GM19023 (cell line): ENCODE data around the gene UQCRC1.
"Not testable (repeated sequence)": the region's sequence is repeated elsewhere in the genome, so short reads cannot be mapped to it uniquely, and the experiment has no call there.

ENCODE experiments used
- ATAC-seq: cut with Tn5 transposase; IDR thresholded peaks from one replicate; pipeline ENCODE4 v1.9.1; 2021; ENCODE audit warnings: mild to moderate bottlenecking, moderate library complexity; ENCODE audit not compliant: unreplicated experiment

Gene UQCRC1

DNA sequence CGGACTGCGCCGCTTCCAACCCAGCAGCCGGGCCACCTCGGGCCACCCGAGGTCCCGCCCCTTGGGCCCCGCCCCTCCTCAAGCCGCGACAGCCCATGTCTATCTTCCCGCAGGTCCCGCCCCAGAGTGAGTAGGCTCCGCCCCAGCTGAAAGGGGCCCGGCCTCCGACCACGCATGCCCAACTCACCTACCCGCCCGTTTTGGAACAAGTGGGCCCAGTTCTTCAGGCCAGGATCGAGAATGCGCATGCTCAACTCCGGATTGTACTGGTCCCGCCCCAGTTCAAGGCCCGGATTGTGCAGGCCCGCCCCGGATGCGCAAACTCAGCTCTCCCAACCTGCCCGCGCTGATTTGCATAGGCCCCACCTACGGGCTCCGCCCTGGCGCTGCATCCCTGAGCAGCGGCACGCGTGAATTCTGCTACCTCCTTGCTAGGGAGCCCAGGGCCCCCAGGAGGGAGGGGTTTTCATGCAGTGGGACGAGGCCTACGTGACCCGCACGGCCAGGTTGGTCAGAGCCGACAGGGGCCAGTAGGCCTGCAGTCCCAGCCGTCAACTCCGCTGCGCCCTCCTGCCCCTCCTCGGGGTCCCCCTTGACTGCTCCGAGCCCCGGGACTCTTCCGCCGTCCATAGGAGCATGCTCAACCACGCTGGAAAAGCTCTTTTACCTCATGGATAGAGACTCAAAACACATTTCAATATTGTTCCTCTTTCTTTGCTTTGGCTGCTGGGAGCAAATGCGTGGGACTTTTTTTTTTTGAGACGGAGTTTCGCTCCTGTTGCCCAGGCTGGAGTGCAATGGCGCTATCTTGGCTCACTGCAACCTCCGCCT, 52.4 kb downstream of the UQCRC1 start, which contains the start of gene PFKFB4:
TSS of gene PFKFB4 (minus strand) at position 8 of the 831 bp plus-strand sequence. CDS start 26 bp downstream, outside the sequence.
- ATAC-seq: peak; percentile 87

- ATAC-seq: peak; percentile 1
These were observed 53.3 kb downstream of the UQCRC1 start for GRCh38 chr3:48555949-48556795.

- ATAC-seq: no peak
These were observed 54.1 kb downstream of the UQCRC1 start for GRCh38 chr3:48555231-48555948.

GRCh38 chr3:48553886-48554845, 55.3 kb downstream of the UQCRC1 start:
- ATAC-seq: no peak

- no peak for ATAC-seq
These were observed 56.1 kb downstream of the UQCRC1 start for GRCh38 chr3:48553361-48553760.

DNA sequence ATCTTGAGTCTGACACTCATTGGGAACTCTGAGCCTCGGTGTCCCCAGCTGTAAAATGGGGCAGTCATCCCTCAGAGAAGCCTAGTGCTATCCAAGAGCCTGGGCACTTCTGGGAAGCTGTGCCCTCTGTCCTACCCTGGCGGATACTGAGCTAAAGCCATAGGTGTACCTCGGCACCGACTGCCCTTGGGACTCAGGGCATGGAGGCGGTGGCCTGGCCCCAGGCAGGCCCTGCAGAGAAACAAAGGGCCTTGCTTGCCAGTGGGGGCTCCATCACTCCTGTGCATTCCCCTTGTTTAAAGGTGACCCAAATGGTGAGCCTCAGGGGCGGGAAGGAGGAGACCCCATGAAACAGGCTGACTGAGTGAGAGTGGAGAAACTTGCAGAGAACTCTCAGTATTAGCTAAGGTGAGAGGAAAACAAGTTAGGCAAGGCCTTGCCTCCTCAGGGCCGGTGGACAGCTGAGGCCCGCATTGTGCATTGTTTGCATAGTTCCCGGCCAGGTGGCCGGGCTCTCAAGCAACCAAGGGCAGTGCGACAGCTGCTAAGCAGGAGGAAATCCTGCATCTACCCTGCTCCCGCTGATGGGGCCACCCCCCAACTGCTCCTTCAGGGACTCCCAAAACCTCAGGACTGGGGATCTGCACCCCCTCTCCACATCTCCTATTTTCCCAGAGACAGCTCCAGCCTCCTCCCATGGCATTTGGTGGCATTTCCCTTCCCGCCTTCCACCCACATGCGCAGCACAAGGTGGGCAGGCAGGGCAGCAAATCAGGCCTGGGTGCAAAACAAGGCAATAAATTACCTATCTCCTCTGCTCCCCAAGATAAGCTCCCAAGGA, 57.1 kb downstream of the UQCRC1 start:
- ATAC-seq: no peak

DNA sequence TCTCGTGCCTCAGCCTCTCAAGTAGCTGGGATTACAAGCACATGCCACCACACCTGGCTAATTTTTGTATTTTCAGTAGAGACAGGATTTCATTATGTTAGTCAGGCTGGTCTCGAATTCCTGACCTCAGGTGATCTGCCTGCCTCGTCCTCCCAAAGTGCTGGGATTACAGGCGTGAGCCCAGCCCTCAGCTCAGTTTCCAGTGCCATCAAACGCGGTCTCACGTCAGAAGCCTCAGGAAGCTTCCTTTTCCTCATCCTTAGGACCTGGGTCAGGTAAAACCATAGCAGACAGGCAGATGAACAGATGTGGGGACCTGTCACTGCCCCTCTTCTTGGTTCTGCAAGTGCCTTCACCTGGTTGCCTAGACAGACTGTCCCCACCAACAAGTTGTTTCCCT, 57.8 kb downstream of the UQCRC1 start:
- not testable (repeated sequence) for ATAC-seq
